Measurements from ENCODE around the gene SLITRK4. TPM values are rescaled to one million over a fixed set of nuclear protein-coding genes. Genes with fewer than 3 reads are reported as not detected.

The SLITRK4 gene
- total and polyA plus RNA-seq, 2 of the 4 experiments (the other 2 are of a cell fraction): not detected

GRCh38 chrX:143634663-143635455, 1.0 kb downstream of the SLITRK4 start:
- Histone ChIP-seq H3K56ac (ENCODE audit: extremely low read depth, insufficient read depth, low read length) (no peak overlapping the region), H3K18ac (ENCODE audit: low read depth, low read length) (no peak overlapping the region), H3K79me1 (ENCODE audit: low read depth in 1 of 2, low read length in 2 of 2) (no peaks in the 10 kb centered on the region), H2AFZ (replicated peaks; ENCODE audit: low read length, poor library complexity) (no peak overlapping the region), H2BK120ac (ENCODE audit: low read depth, low read length) (no peak overlapping the region), H3K36me3 (ENCODE audit: control insufficient read depth, insufficient read depth, low read length) (no peaks in the 10 kb centered on the region), H2AK9ac (replicated peaks; ENCODE audit: low read depth, low read length, poor library complexity) (no peak overlapping the region), H3K4me3 (ENCODE audit: insufficient read depth, low read depth, low read length) (no peak overlapping the region), H4K20me1 (ENCODE audit: insufficient read depth, low read length) (no peaks in the 10 kb centered on the region), H3K9me3 (ENCODE audit: control insufficient read depth, insufficient read depth, low read length) (peaks cover 11% of the 10 kb centered on the region; the same call in 1 of the 2 replicates), H3K27me3 (ENCODE audit: control insufficient read depth, insufficient read depth, low read length) (no peaks in the 10 kb centered on the region), H2BK15ac (ENCODE audit: low read depth, low read length) (no peak overlapping the region), H4K5ac (ENCODE audit: low read depth, low read length) (no peak overlapping the region), H3K4me2 (ENCODE audit: low read depth, low read length) (no peak overlapping the region), H3K9me1 (ENCODE audit: insufficient read depth, low read length) (no peaks in the 10 kb centered on the region), H2BK5ac (ENCODE audit: low read depth, low read length, poor library complexity, severe bottlenecking) (no peak overlapping the region), H2BK20ac (ENCODE audit: low read depth, low read length) (no peak overlapping the region), H3K9ac (ENCODE audit: low read depth, low read length) (no peak overlapping the region), H3K27ac (ENCODE audit: insufficient read depth, low read length) (no peak overlapping the region), H3K14ac (replicated peaks; ENCODE audit: low read depth, low read length) (no peak overlapping the region), H3K23ac (ENCODE audit: low read depth, low read length) (no peak overlapping the region), H4K91ac (ENCODE audit: insufficient read depth, low read depth, low read length) (no peak overlapping the region), H3K4me1 (ENCODE audit: control insufficient read depth, insufficient read depth, low read length) (no peaks in the 10 kb centered on the region), H3K4ac (ENCODE audit: low read depth, low read length) (no peak overlapping the region), H4K8ac (ENCODE audit: low read depth in 2 of 2, low read length in 2 of 2) (no peak overlapping the region), H2AK5ac (ENCODE audit: low read depth, low read length) (no peak overlapping the region)
- in situ Hi-C loops (cut with MboI; ENCODE audit: low sequenced_read_pairs) (no loop called here), dilution Hi-C loops (cut with HindIII; ENCODE audit: low sequenced_read_pairs, unreplicated experiment) (no loop called here), intact Hi-C loops (cut with micrococcal nuclease) (no loop called here)
- WGBS, 2 experiments (ENCODE audit: extremely low coverage in 2 of 2, insufficient read length in 1 of 2): 35% methylated on average over 11 of the region's 67 CpGs; no CpG with 5 or more reads in 1 of the 2 experiments
- CTCF ChIA-PET: no interaction called here
- DNase-seq (no peak), ATAC-seq (ENCODE audit: low read depth) (no peak)
- POLR2A ChIA-PET (ENCODE audit: unreplicated experiment): no interaction called here
- no TSS peak for BruUV-seq (replicated peaks)
- TF ChIP-seq FOS (IDR thresholded peaks at IDR 0.05; ENCODE audit: low read depth, low read length) (no peak), MXI1 (IDR thresholded peaks at IDR 0.05; ENCODE audit: borderline replicate concordance, low read depth, low read length) (no peak), USF2 (IDR thresholded peaks at IDR 0.05; ENCODE audit: low read depth, low read length) (no peak), CTCF (conservative IDR thresholded peaks at IDR 0.05; ENCODE audit: low read depth, low read length) (no peak), RCOR1 (IDR thresholded peaks at IDR 0.05; ENCODE audit: insufficient replicate concordance, low read length) (no peak), MAFK (IDR thresholded peaks at IDR 0.05; ENCODE audit: low read depth, low read length) (no peak), BHLHE40 (IDR thresholded peaks at IDR 0.05; ENCODE audit: low read depth, low read length) (no peak), NFE2L2 (IDR thresholded peaks at IDR 0.05; ENCODE audit: low read depth, low read length) (no peak)

Data from IMR-90 (cell line).